ENCODE results near the gene SHPK.

The SHPK gene

GRCh38 chr17:3573246-3574100, 62.6 kb downstream of the SHPK start:
- no peaks in the 10 kb centered on the region for H3K9me3 ChIP-seq (ENCODE audit: low read length)
- H3K9me2 ChIP-seq (ENCODE audit: low read depth, low read length): no peaks in the 10 kb centered on the region
- no peaks in the 10 kb centered on the region for H3K79me2 ChIP-seq (ENCODE audit: insufficient read depth, low read length)
- no peaks in the 10 kb centered on the region for H4K20me1 ChIP-seq (ENCODE audit: insufficient read depth, low read length)
- peak overlapping the region; percentile 69 for H3K27ac ChIP-seq (ENCODE audit: low read depth, low read length, poor library complexity, severe bottlenecking)
- no peak overlapping the region for H3K9ac ChIP-seq (ENCODE audit: low read length)
- no peak overlapping the region for H2AFZ ChIP-seq (ENCODE audit: low read length)
- H3K36me3 ChIP-seq (ENCODE audit: insufficient read depth, low read length): no peaks in the 10 kb centered on the region
- H3K27me3 ChIP-seq (ENCODE audit: insufficient read depth, low read length): no peaks in the 10 kb centered on the region
- TF ChIP-seq EZH2 (IDR thresholded peaks at IDR 0.05; ENCODE audit: borderline replicate concordance, low read length) (no peak), CTCF (IDR thresholded peaks at IDR 0.05; ENCODE audit: low read length) (no peak)
- H3K4me3 ChIP-seq (ENCODE audit: low read depth, low read length, poor library complexity, severe bottlenecking): no peak overlapping the region
- H3F3A ChIP-seq (ENCODE audit: insufficient read depth, low read length): no peaks in the 10 kb centered on the region
- peaks cover 34% of the 10 kb centered on the region for H3K4me1 ChIP-seq (ENCODE audit: insufficient read depth, low read length, severe bottlenecking)
- no peak overlapping the region; the same call in 1 of the 2 replicates for H3K4me2 ChIP-seq (ENCODE audit: low read length)

GRCh38 chr17:3572231-3572630, 63.8 kb downstream of the SHPK start:
- Histone ChIP-seq H3F3A (ENCODE audit: insufficient read depth, low read length) (no peaks in the 10 kb centered on the region), H3K27ac (ENCODE audit: low read depth, low read length, poor library complexity, severe bottlenecking) (peak overlapping the region; percentile 69), H3K36me3 (ENCODE audit: insufficient read depth, low read length) (no peaks in the 10 kb centered on the region), H3K9ac (ENCODE audit: low read length) (no peak overlapping the region), H3K9me3 (ENCODE audit: low read length) (no peaks in the 10 kb centered on the region), H4K20me1 (ENCODE audit: insufficient read depth, low read length) (no peaks in the 10 kb centered on the region), H3K4me1 (ENCODE audit: insufficient read depth, low read length, severe bottlenecking) (peaks cover 34% of the 10 kb centered on the region), H3K9me2 (ENCODE audit: low read depth, low read length) (no peaks in the 10 kb centered on the region), H3K79me2 (ENCODE audit: insufficient read depth, low read length) (no peaks in the 10 kb centered on the region), H3K4me2 (ENCODE audit: low read length) (no peak overlapping the region), H2AFZ (ENCODE audit: low read length) (no peak overlapping the region), H3K27me3 (ENCODE audit: insufficient read depth, low read length) (no peaks in the 10 kb centered on the region), H3K4me3 (ENCODE audit: low read depth, low read length, poor library complexity, severe bottlenecking) (no peak overlapping the region)
- TF ChIP-seq EZH2 (IDR thresholded peaks at IDR 0.05; ENCODE audit: borderline replicate concordance, low read length) (no peak), CTCF (IDR thresholded peaks at IDR 0.05; ENCODE audit: low read length) (no peak)

GRCh38 chr17:3571043-3571900, 64.8 kb downstream of the SHPK start:
- Histone ChIP-seq H3K27ac (ENCODE audit: low read depth, low read length, poor library complexity, severe bottlenecking) (peak overlapping the region; percentile 69), H4K20me1 (ENCODE audit: insufficient read depth, low read length) (no peaks in the 10 kb centered on the region), H3K4me1 (ENCODE audit: insufficient read depth, low read length, severe bottlenecking) (peaks cover 34% of the 10 kb centered on the region), H3K27me3 (ENCODE audit: insufficient read depth, low read length) (no peaks in the 10 kb centered on the region), H3K9ac (ENCODE audit: low read length) (no peak overlapping the region; the same call in 1 of the 2 replicates), H2AFZ (ENCODE audit: low read length) (no peak overlapping the region), H3K9me2 (ENCODE audit: low read depth, low read length) (no peaks in the 10 kb centered on the region), H3K36me3 (ENCODE audit: insufficient read depth, low read length) (no peaks in the 10 kb centered on the region), H3K4me2 (ENCODE audit: low read length) (peak overlapping the region; percentile 21; the same call in 1 of the 2 replicates), H3K9me3 (ENCODE audit: low read length) (no peaks in the 10 kb centered on the region), H3F3A (ENCODE audit: insufficient read depth, low read length) (no peaks in the 10 kb centered on the region), H3K79me2 (ENCODE audit: insufficient read depth, low read length) (no peaks in the 10 kb centered on the region), H3K4me3 (ENCODE audit: low read depth, low read length, poor library complexity, severe bottlenecking) (no peak overlapping the region)
- TF ChIP-seq CTCF (IDR thresholded peaks at IDR 0.05; ENCODE audit: low read length): no peak
- TF ChIP-seq EZH2 (IDR thresholded peaks at IDR 0.05; ENCODE audit: borderline replicate concordance, low read length): no peak

All from OCI-LY1 (cell line).